Stimulated activated naive CD8-positive, alpha-beta T cell treated with anti-CD3 and anti-CD28 coated beads, Interleukin-15, Interleukin-2, amounts not matched to agents 100 ng/mL and 50 ng/mL, for 24 hours (primary cell): ENCODE measurements around the gene VAPB.
A peak's percentile ranks its signal among the peaks of the same experiment; 100 is the strongest.

Experiments
- H3K27ac Mint-ChIP-seq: one replicate; pipeline ENCODE4 v1.8.0; 2021; ENCODE audit warnings: mild to moderate bottlenecking, mixed read lengths
- H3K27me3 Mint-ChIP-seq: one replicate; pipeline ENCODE4 v1.8.0; 2021; ENCODE audit warnings: mixed read lengths
- H3K36me3 Mint-ChIP-seq: one replicate; pipeline ENCODE4 v1.8.0; 2021; ENCODE audit warnings: low read depth, mixed read lengths
- H3K4me1 Mint-ChIP-seq: one replicate; pipeline ENCODE4 v1.8.0; 2021; ENCODE audit warnings: low read depth, mixed read lengths
- H3K4me3 Mint-ChIP-seq: one replicate; pipeline ENCODE4 v1.8.0; 2021; ENCODE audit warnings: mild to moderate bottlenecking, mixed read lengths
- H3K9me3 Mint-ChIP-seq: one replicate; pipeline ENCODE4 v1.8.0; 2021; ENCODE audit warnings: mixed read lengths

Gene VAPB

GRCh38 chr20:58388882-58389323 is at the start of gene VAPB:
TSS of gene VAPB (plus strand) at chr20:58389229. CDS start at chr20:58389460, 231 bp downstream.
- peak within 1 kb of the TSS; percentile 95 for H3K27ac Mint-ChIP-seq
- H3K4me1 Mint-ChIP-seq, result peaks cover 44% of the 10 kb centered on the region
- no peaks in the 10 kb centered on the region for H3K9me3 Mint-ChIP-seq
- peaks cover 4% of the 10 kb centered on the region for H3K27me3 Mint-ChIP-seq
- peak within 1 kb of the TSS; percentile 98 for H3K4me3 Mint-ChIP-seq
- peaks cover 37% of the 10 kb centered on the region for H3K36me3 Mint-ChIP-seq

GRCh38 chr20:58339741-58340140 is 49.3 kb upstream of the VAPB start:
- H3K4me1 Mint-ChIP-seq, result peaks cover 18% of the 10 kb centered on the region
- H3K9me3 Mint-ChIP-seq, result peaks cover 11% of the 10 kb centered on the region
- peaks cover 19% of the 10 kb centered on the region for H3K36me3 Mint-ChIP-seq
- H3K4me3 Mint-ChIP-seq, result no peak overlapping the region
- H3K27ac Mint-ChIP-seq, result no peak overlapping the region
- no peaks in the 10 kb centered on the region for H3K27me3 Mint-ChIP-seq

GRCh38 chr20:58340151-58340550 is 48.9 kb upstream of the VAPB start:
- Mint-ChIP-seq H3K4me1 (peaks cover 18% of the 10 kb centered on the region), H3K9me3 (peaks cover 11% of the 10 kb centered on the region), H3K27me3 (no peaks in the 10 kb centered on the region), H3K36me3 (peaks cover 16% of the 10 kb centered on the region), H3K27ac (no peak overlapping the region), H3K4me3 (no peak overlapping the region)

GRCh38 chr20:58340853-58341252 is 48.2 kb upstream of the VAPB start:
- no peaks in the 10 kb centered on the region for H3K27me3 Mint-ChIP-seq
- no peak overlapping the region for H3K27ac Mint-ChIP-seq
- H3K36me3 Mint-ChIP-seq, result peaks cover 20% of the 10 kb centered on the region
- H3K9me3 Mint-ChIP-seq, result peaks cover 11% of the 10 kb centered on the region
- H3K4me1 Mint-ChIP-seq, result peaks cover 18% of the 10 kb centered on the region
- H3K4me3 Mint-ChIP-seq, result no peak overlapping the region

GRCh38 chr20:58342104-58342945 is 46.7 kb upstream of the VAPB start:
- H3K4me3 Mint-ChIP-seq, result no peak overlapping the region

GRCh38 chr20:58344741-58345140 is 44.3 kb upstream of the VAPB start:
- H3K4me3 Mint-ChIP-seq, result no peak overlapping the region
- H3K36me3 Mint-ChIP-seq, result peaks cover 44% of the 10 kb centered on the region
- H3K27ac Mint-ChIP-seq, result no peak overlapping the region
- H3K9me3 Mint-ChIP-seq, result peaks cover 11% of the 10 kb centered on the region
- H3K27me3 Mint-ChIP-seq, result no peaks in the 10 kb centered on the region
- H3K4me1 Mint-ChIP-seq, result peaks cover 17% of the 10 kb centered on the region

More at GRCh38 chr20:58342104-58342945, 46.7 kb upstream of the VAPB start:
- Mint-ChIP-seq H3K36me3 (peaks cover 34% of the 10 kb centered on the region), H3K27ac (no peak overlapping the region), H3K9me3 (peaks cover 11% of the 10 kb centered on the region), H3K27me3 (no peaks in the 10 kb centered on the region), H3K4me1 (peaks cover 18% of the 10 kb centered on the region)

GRCh38 chr20:58349570-58349969 is 39.5 kb upstream of the VAPB start:
- no peaks in the 10 kb centered on the region for H3K9me3 Mint-ChIP-seq
- no peak overlapping the region for H3K4me3 Mint-ChIP-seq
- H3K27me3 Mint-ChIP-seq, result no peaks in the 10 kb centered on the region
- H3K27ac Mint-ChIP-seq, result no peak overlapping the region
- H3K36me3 Mint-ChIP-seq, result peaks cover 47% of the 10 kb centered on the region
- peaks cover 3% of the 10 kb centered on the region for H3K4me1 Mint-ChIP-seq

GRCh38 chr20:58352468-58352867 is 36.6 kb upstream of the VAPB start:
- H3K4me3 Mint-ChIP-seq, result no peak overlapping the region
- H3K36me3 Mint-ChIP-seq, result peaks cover 39% of the 10 kb centered on the region
- H3K9me3 Mint-ChIP-seq, result no peaks in the 10 kb centered on the region
- peak overlapping the region; percentile 41 for H3K27ac Mint-ChIP-seq
- H3K27me3 Mint-ChIP-seq, result no peaks in the 10 kb centered on the region
- peaks cover 3% of the 10 kb centered on the region for H3K4me1 Mint-ChIP-seq

- peak overlapping the region; percentile 3 for H3K27ac Mint-ChIP-seq
- H3K9me3 Mint-ChIP-seq, result no peaks in the 10 kb centered on the region
- no peaks in the 10 kb centered on the region for H3K27me3 Mint-ChIP-seq
- H3K36me3 Mint-ChIP-seq, result peaks cover 63% of the 10 kb centered on the region
- H3K4me3 Mint-ChIP-seq, result no peak overlapping the region
- H3K4me1 Mint-ChIP-seq, result peaks cover 13% of the 10 kb centered on the region
Observed at GRCh38 chr20:58359441-58359840, 29.6 kb upstream of the VAPB start.

- Mint-ChIP-seq H3K9me3 (no peaks in the 10 kb centered on the region), H3K27me3 (no peaks in the 10 kb centered on the region)
Observed at GRCh38 chr20:58360936-58361335, 28.1 kb upstream of the VAPB start.

GRCh38 chr20:58361481-58362205 is 27.4 kb upstream of the VAPB start:
- Mint-ChIP-seq H3K9me3 (no peaks in the 10 kb centered on the region), H3K4me3 (no peak overlapping the region), H3K4me1 (peaks cover 23% of the 10 kb centered on the region), H3K36me3 (peaks cover 68% of the 10 kb centered on the region), H3K27me3 (no peaks in the 10 kb centered on the region), H3K27ac (peak overlapping the region; percentile 80)

More at GRCh38 chr20:58360936-58361335, 28.1 kb upstream of the VAPB start:
- H3K4me3 Mint-ChIP-seq, result no peak overlapping the region
- H3K36me3 Mint-ChIP-seq, result peaks cover 66% of the 10 kb centered on the region
- no peak overlapping the region for H3K27ac Mint-ChIP-seq
- H3K4me1 Mint-ChIP-seq, result peaks cover 15% of the 10 kb centered on the region

GRCh38 chr20:58362206-58362516 is 26.9 kb upstream of the VAPB start:
- Mint-ChIP-seq H3K36me3 (peaks cover 63% of the 10 kb centered on the region), H3K4me1 (peaks cover 25% of the 10 kb centered on the region), H3K9me3 (no peaks in the 10 kb centered on the region), H3K4me3 (no peak overlapping the region), H3K27me3 (no peaks in the 10 kb centered on the region), H3K27ac (peak overlapping the region; percentile 80)

GRCh38 chr20:58362970-58363369 is 26.1 kb upstream of the VAPB start:
- Mint-ChIP-seq H3K36me3 (peaks cover 61% of the 10 kb centered on the region), H3K9me3 (no peaks in the 10 kb centered on the region), H3K4me3 (no peak overlapping the region), H3K27ac (peak overlapping the region; percentile 6), H3K4me1 (peaks cover 25% of the 10 kb centered on the region), H3K27me3 (no peaks in the 10 kb centered on the region)

- H3K9me3 Mint-ChIP-seq, result no peaks in the 10 kb centered on the region
- H3K4me3 Mint-ChIP-seq, result no peak overlapping the region
- H3K27ac Mint-ChIP-seq, result no peak overlapping the region
- peaks cover 14% of the 10 kb centered on the region for H3K4me1 Mint-ChIP-seq
- H3K27me3 Mint-ChIP-seq, result no peaks in the 10 kb centered on the region
- peaks cover 36% of the 10 kb centered on the region for H3K36me3 Mint-ChIP-seq
Observed at GRCh38 chr20:58366866-58367265, 22.2 kb upstream of the VAPB start.

GRCh38 chr20:58372806-58373205 is 16.2 kb upstream of the VAPB start:
- Mint-ChIP-seq H3K9me3 (no peaks in the 10 kb centered on the region), H3K27ac (no peak overlapping the region), H3K4me3 (no peak overlapping the region), H3K27me3 (peaks cover 13% of the 10 kb centered on the region), H3K4me1 (no peaks in the 10 kb centered on the region), H3K36me3 (no peaks in the 10 kb centered on the region)
